K562 (cell line): ENCODE results near the gene NELFA. TPM values are rescaled to one million over a fixed set of nuclear protein-coding genes. Genes with fewer than 3 reads are reported as not detected.

Experiments
- ATAC-seq: fragments of 200-7000 bp; cut with Tn5 transposase; 3 replicates; pipeline ENCODE4 v1.9.1; 2020; ENCODE audit warnings: moderate library complexity
- BruUV-seq: library from RNA; stranded (reverse); fragments of 400-500 nt; replicated peaks from 2 replicates; lab custom pipeline; 2021; lab: Mats Ljungman, UMichigan
- CTCF ChIA-PET: fragments of 300-600 bp; formaldehyde crosslinking; extraction: SDS; loops from one replicate; lab custom pipeline; 2021; ENCODE audit warnings: low intra/inter-chr PET ratio; lab: Yijun Ruan, JAX
- POLR2A ChIA-PET: fragments of 300-600, 350-650 bp; sonication (Branson Sonifier 250); formaldehyde crosslinking; extraction: SDS; loops from one replicate; lab custom pipeline; 2021; ENCODE audit warnings: antibody characterized with exemption, inconsistent platforms; lab: Yijun Ruan, JAX
- DNase-seq, 4 experiments: peaks; one replicate each; pipeline versions ENCODE4 v3.0.0 to v3.0.0-alpha.2; 2011 to 2018; ENCODE audit warnings: low spot score in 3 of 4, mixed read lengths in 3 of 4; ENCODE audit errors: extremely low read depth in 1 of 4
- FAIRE-seq: peaks from 2 replicates; lab custom pipeline; 2011; peaks lifted over from hg19 to GRCh38; lab: Jason Lieb, UNC
- H2AFZ ChIP-seq: 2 replicates; pipeline ENCODE4 v1.6.0; 2011; ENCODE audit warnings: low read depth, low read length, control low read depth, inconsistent platforms
- H3K27ac ChIP-seq: fragments of 200-600 bp; 3 replicates; pipeline ENCODE4 v1.8.0; 2011; ENCODE audit warnings: low read depth, mild to moderate bottlenecking, control low read depth, inconsistent platforms, low read length, moderate library complexity, mixed read lengths; ENCODE audit errors: extremely low read depth
- H3K27me3 ChIP-seq, 2 experiments: fragments of 300-600 bp in 1 of 2; 2 replicates in 1 of 2; 3 replicates in 1 of 2; pipeline versions ENCODE4 v1.6.0 to v1.8.0; 2011; ENCODE audit warnings: inconsistent platforms in 2 of 2, low read length in 2 of 2, mild to moderate bottlenecking in 1 of 2, mixed read lengths in 1 of 2, moderate library complexity in 1 of 2; ENCODE audit not compliant: control insufficient read depth in 2 of 2, insufficient read depth in 2 of 2
- H3K36me3 ChIP-seq: fragments of 300-600 bp; 3 replicates; pipeline ENCODE4 v1.8.0; 2011; ENCODE audit warnings: mild to moderate bottlenecking, low read length, inconsistent platforms; ENCODE audit not compliant: control insufficient read depth, insufficient read depth
- H3K4me1 ChIP-seq, 2 experiments: fragments of 200-600 bp in 1 of 2; replicated peaks in 1 of 2; 2 replicates in 1 of 2; 3 replicates in 1 of 2; pipeline versions ENCODE4 v1.5.1 to v1.8.0; 2011; ENCODE audit warnings: inconsistent platforms in 2 of 2, low read length in 2 of 2, mild to moderate bottlenecking in 1 of 2, mixed read lengths in 1 of 2, moderate library complexity in 1 of 2; ENCODE audit not compliant: control insufficient read depth in 2 of 2, insufficient read depth in 2 of 2
- H3K4me2 ChIP-seq: 2 replicates; pipeline ENCODE4 v1.6.1; 2011; ENCODE audit warnings: low read length, control low read depth, inconsistent platforms, mixed read lengths; ENCODE audit not compliant: insufficient read depth
- H3K4me3 ChIP-seq: fragments of 200-600 bp; sonication (generic), shearing (Covaris generic); 2 replicates; pipeline ENCODE4 v1.5.1; 2016; ENCODE audit warnings: control low read depth, inconsistent platforms
- H3K79me2 ChIP-seq: fragments of 200-600 bp; 3 replicates; pipeline ENCODE4 v1.8.0; 2011; ENCODE audit warnings: low read length, inconsistent platforms; ENCODE audit not compliant: control insufficient read depth, insufficient read depth
- H3K9ac ChIP-seq, 2 experiments: 2 replicates each; pipeline versions ENCODE4 v1.6.0 to v1.6.1; 2011; ENCODE audit warnings: low read depth in 2 of 2, low read length in 2 of 2, control low read depth in 1 of 2, inconsistent platforms in 1 of 2, mild to moderate bottlenecking in 1 of 2, mixed read lengths in 1 of 2; ENCODE audit not compliant: insufficient read depth in 1 of 2
- H3K9me1 ChIP-seq: one replicate; pipeline ENCODE4 v1.6.0; 2011; ENCODE audit warnings: inconsistent platforms, mild to moderate bottlenecking, low read length, moderate library complexity; ENCODE audit not compliant: control insufficient read depth, insufficient read depth
- H3K9me3 ChIP-seq: replicated peaks from 2 replicates; pipeline ENCODE4 v1.5.1; 2011; ENCODE audit warnings: low read depth, low read length, inconsistent platforms; ENCODE audit not compliant: control insufficient read depth, insufficient read depth
- H4K20me1 ChIP-seq: replicated peaks from 2 replicates; pipeline ENCODE4 v1.6.1; 2011; ENCODE audit warnings: low read length, inconsistent platforms, mixed read lengths; ENCODE audit not compliant: control insufficient read depth, insufficient read depth
- CREB3L1 ChIP-seq: fragments of 450-650 bp; IDR thresholded peaks from 2 replicates; pipeline ENCODE4 v1.6.1; 2014; ENCODE audit warnings: low read depth, mild to moderate bottlenecking, moderate library complexity, borderline replicate concordance
- DEAF1 ChIP-seq: fragments of 450-650 bp; formaldehyde crosslinking; IDR thresholded peaks from 2 replicates; pipeline ENCODE4 v1.4.0; 2020; ENCODE audit warnings: mild to moderate bottlenecking, moderate library complexity
- FOSL1 ChIP-seq: fragments of 200-800 bp; sonication (Bioruptor generic); conservative IDR thresholded peaks from 2 replicates; pipeline ENCODE4 v1.6.1; 2016; ENCODE audit warnings: missing genetic modification characterization, missing compliant biosample characterization
- HMBOX1 ChIP-seq: sonication (generic); IDR thresholded peaks from 2 replicates; pipeline ENCODE4 v1.6.1; 2016
- MEF2A ChIP-seq: IDR thresholded peaks from 2 replicates; pipeline ENCODE4 v1.6.1; 2011; ENCODE audit warnings: low read depth, mild to moderate bottlenecking, low read length, moderate library complexity; ENCODE audit not compliant: control insufficient read depth
- POLR2G ChIP-seq: fragments of 200-400 bp; formaldehyde crosslinking; IDR thresholded peaks from 2 replicates; pipeline ENCODE4 v1.6.1; 2017; ENCODE audit warnings: low read depth, mild to moderate bottlenecking, antibody characterized with exemption, low read length, moderate library complexity
- TCF7 ChIP-seq: sonication (generic); IDR thresholded peaks from 2 replicates; pipeline ENCODE4 v1.6.1; 2016; ENCODE audit warnings: antibody characterized with exemption, borderline replicate concordance
- ZNF324 ChIP-seq: fragments of 250-450 bp; sonication (Bioruptor Pico); IDR thresholded peaks from 2 replicates; pipeline ENCODE4 v1.4.0; 2020; ENCODE audit warnings: mild to moderate bottlenecking
- ZNF561 ChIP-seq: fragments of 450-650 bp; formaldehyde crosslinking; conservative IDR thresholded peaks from 2 replicates; pipeline ENCODE4 v1.4.0; 2020; ENCODE audit warnings: mild to moderate bottlenecking, moderate library complexity
- WGBS: fragments of 100-300 bp; shearing (Covaris generic); methylation state at CpG from one replicate; pipeline ENCODE4 v1.1.6; 2016; ENCODE audit warnings: low coverage, mixed read lengths; ENCODE audit not compliant: insufficient coverage; ENCODE audit errors: missing lambda C conversion rate; 5-methylcytosine and 5-hydroxymethylcytosine counted together
- in situ Hi-C: fragments of 300-500 bp; cut with MboI; formaldehyde crosslinking; loops from 4 replicates; pipeline ENCODE4 v1.15.0; 2018; ENCODE audit warnings: inconsistent platforms, mixed read lengths
- intact Hi-C: fragments of 100-400 bp; cut with micrococcal nuclease; formaldehyde crosslinking; loops from 2 replicates; pipeline ENCODE4 v1.14.2; 2022
- polyA plus RNA-seq, 8 experiments: library from polyadenylated mRNA; depleted of rRNA in 4 of 8; stranded (reverse) in 5 of 8; unstranded in 3 of 8; fragments of >200 nt; fragmentation: Nextera tagmentation in 2 of 8; fragmentation: Illumina TruSeq in 1 of 8; extraction: Ambion mirVana in 2 of 8; extraction: Trizol in 1 of 8; gene quantifications; 2 replicates each; pipeline versions ENCODE4 v1.2.1 to v1.2.3, GENCODE V29; 2011 to 2014; ENCODE audit warnings: inconsistent platforms in 1 of 8, missing spikeins in 1 of 8
- total RNA-seq, 7 experiments: library from RNA; depleted of rRNA in 6 of 7; stranded (reverse); fragments of >200 nt in 6 of 7; fragmentation: Illumina TruSeq in 2 of 7; extraction: Trizol in 2 of 7; gene quantifications; 2 replicates each; pipeline versions ENCODE4 v1.2.1 to v1.2.3, GENCODE V29; 2011 to 2021; ENCODE audit warnings: low replicate concordance in 1 of 7

Gene NELFA
- total and polyA plus RNA-seq, 9 of the 15 experiments (the other 6 are each of a cell fraction or from before 2014, with no cell fraction given), result 0.76 to 59.6 (median 14.8) TPM

- TF ChIP-seq HMBOX1 (no peak), CREB3L1 (no peak), DEAF1 (CRISPR knock-in tag) (no peak), ZNF561 (CRISPR knock-in tag) (no peak), ZNF324 (CRISPR knock-in tag) (no peak)
Measured at GRCh38 chr4:1990676-1991075, 18.1 kb downstream of the NELFA start (continued).

- Histone ChIP-seq H3K36me3 (peaks cover 72% of the 10 kb centered on the region; the same call in 2 of the 3 replicates), H3K9me3 (no peaks in the 10 kb centered on the region), H3K9me1 (peaks cover 3% of the 10 kb centered on the region), H3K4me3 (no peak overlapping the region), H3K9ac (peak overlapping the region in 1 of 2 experiments; percentile 17; a peak in 1 of 4 replicates), H3K79me2 (peaks cover 42% of the 10 kb centered on the region), H3K4me1 (peaks cover 0 to 37% of the 10 kb centered on the region in 2 experiments; a peak in 3 of 5 replicates), H3K27ac (no peak overlapping the region), H3K27me3 (no peaks in the 10 kb centered on the region), H2AFZ (no peak overlapping the region), H3K4me2 (no peak overlapping the region), H4K20me1 (no peaks in the 10 kb centered on the region; the same call in 1 of the 2 replicates)
- no peak for DNase-seq
- ChIA-PET CTCF (no interaction called here), POLR2A (no interaction called here)
- BruUV-seq, result no TSS peak
- TF ChIP-seq FOSL1 (tag) (no peak), TCF7 (no peak), POLR2G (0 out of 2 replicates have a peak, but pooled peaks have one; percentile 8), MEF2A (no peak)
- ATAC-seq, result no peak
- WGBS, result 89% methylated on average over 7 of the region's 10 CpGs
- in situ Hi-C loops (no loop called here), intact Hi-C loops (no loop called here)
- FAIRE-seq, result no peak
Measured at GRCh38 chr4:1990348-1990645, 18.5 kb downstream of the NELFA start.
